ENCODE data around the gene NDST1.
"Not testable (repeated sequence)": the region's sequence is repeated elsewhere in the genome, so short reads cannot be mapped to it uniquely, and the experiment has no call there.

Gene NDST1

GRCh38 chr5:150507474-150508276, at the start of gene NDST1:
NDST1 (plus strand) TSS chr5:150508131; CDS start chr5:150521255, 13,124 bp downstream.
- DNase-seq = no peak

DNA sequence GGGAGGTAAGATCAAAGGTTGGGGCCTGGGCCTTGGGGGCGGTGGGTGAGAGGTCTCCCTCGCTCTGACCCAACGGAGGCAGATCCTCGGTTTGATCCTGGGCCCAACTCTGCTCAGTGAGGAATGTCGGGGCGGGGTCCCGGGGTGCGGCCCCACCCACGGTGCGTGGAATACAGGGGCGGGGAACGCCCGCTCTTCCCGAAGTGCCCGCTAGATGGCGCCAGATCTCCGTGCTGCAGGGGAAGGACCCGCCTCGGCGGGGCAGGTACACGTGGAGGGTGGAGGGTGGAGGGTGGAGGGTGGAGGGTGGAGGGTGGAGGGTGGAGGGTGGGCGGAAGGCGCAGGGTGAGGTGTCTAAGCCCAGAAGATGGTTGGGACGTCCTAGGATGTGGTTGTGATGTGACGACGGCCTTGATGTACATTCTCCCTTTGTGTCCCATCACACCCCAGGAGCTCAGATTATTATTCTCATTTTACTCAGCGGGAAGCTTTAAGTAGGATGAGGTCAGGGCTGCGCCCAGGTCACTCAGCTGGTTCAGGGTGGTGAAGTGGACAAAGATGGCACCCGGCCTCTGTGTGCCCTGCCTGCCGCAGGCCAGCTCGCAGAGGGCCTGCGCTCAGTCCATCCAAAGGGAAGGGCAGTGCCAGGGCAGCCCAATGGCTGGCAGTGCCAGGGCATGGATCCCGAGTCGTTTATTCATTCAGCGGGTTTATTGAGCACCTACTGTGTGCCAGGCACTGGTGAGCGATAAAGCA, 49.0 kb upstream of the NDST1 start:
- DNase-seq = peak; percentile 86

GRCh38 chr5:150460781-150461180, 47.1 kb upstream of the NDST1 start:
- no peak for DNase-seq

- DNase-seq = no peak
Observed at GRCh38 chr5:150461231-150461630, 46.7 kb upstream of the NDST1 start.

DNA sequence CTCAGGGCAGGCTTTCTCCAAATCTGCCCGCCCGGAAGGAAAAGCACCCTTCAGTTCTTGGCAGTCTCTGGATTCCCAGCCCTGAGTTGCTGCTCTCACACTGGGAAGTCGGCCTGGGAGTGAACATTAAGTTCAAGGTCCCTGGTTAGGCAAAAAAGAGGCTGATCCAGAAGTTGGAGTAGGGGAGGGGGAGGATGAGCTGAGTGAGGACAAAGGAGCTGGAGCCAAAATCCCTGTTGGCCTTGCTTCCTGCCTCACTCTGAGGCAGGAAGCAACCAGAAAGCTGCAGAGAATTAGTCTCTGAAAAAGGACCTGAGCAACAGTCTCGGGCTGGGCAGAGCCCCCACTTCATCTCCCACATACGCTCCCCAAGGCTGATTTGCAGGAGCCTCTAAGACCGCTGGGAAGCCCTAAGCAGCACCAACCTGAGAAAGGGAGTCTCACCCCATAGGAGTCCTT, 43.3 kb upstream of the NDST1 start:
- DNase-seq = no peak

DNA sequence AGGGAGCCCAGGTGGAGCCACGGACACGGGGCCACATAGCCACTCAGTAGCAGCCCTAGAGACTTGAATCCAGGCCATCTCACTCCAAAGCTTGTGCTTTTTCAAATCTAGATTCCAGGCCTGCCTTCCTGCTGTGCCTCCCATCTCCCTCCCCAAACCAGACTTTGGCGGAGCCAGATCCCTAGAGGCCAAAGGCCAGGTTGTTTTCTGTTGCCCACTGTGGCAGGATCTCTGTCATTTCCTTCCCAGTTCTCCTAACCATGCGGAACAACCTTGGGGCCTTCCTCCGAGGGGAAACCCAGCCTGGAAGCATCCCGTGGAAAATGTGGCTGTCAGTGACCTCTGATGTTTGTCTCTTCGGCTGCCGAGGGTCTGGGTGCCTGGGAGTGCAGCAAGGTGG, 42.0 kb upstream of the NDST1 start:
- no peak for DNase-seq

DNA sequence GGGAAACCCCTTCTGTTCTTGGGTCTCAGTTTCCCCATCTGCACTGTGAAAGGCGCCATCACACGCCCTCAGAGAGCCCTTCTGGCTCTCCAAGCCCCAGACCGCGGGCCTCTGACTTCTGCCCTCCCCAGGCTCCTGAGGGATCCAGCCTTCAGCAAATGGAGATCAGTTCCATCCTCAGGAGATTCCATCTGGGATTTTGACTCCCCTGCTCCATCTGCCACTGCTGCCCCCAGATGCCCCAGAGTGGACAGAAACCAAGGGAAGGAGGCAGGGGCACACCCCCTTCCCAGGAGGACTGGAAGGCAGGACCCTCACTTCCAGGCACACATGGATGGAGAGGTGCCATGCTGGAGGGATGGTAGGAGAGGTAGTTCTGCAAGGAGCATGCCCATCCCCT, 39.7 kb upstream of the NDST1 start:
- no peak for DNase-seq

DNA sequence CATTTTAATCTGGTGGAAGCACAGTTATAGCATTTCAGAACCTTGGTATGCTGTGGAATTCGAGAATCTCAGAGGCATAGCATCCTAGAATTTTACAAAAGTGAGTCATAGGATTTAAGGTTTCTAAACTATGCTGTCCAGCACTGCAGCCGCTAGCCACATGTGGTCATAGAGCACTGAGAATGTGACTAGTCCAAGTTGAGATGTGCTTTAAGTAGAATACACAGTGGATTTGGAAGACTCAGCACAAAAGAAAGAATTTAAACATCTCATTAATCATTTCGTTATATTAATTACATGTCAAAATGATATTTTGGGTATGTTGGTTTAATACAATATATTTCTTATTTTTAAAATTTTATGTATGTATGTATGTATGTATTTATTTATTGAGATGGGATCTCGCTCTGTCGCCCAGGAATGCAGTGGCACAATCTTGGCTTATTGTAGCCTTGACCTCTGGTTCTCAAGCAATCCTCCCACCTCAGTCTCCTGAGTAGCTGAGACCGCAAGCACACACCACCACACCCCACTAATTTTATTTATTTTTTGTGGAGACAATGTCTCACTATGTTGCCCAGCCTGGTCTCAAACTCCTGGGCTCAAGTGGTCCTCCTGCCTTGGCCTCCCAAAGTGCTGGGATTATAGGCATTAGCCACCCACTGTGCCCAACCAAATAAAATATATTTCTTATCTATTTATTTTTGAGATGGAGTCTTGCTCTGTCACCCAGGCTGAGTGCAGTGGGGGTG, 38.0 kb upstream of the NDST1 start:
- no peak for DNase-seq

- no peak for DNase-seq
Observed at GRCh38 chr5:150473673-150474358, 34.1 kb upstream of the NDST1 start.

- not testable (repeated sequence) for DNase-seq
Observed at GRCh38 chr5:150476568-150476967, 31.4 kb upstream of the NDST1 start.

- no peak for DNase-seq
Observed at GRCh38 chr5:150479416-150479815, 28.5 kb upstream of the NDST1 start.

DNA sequence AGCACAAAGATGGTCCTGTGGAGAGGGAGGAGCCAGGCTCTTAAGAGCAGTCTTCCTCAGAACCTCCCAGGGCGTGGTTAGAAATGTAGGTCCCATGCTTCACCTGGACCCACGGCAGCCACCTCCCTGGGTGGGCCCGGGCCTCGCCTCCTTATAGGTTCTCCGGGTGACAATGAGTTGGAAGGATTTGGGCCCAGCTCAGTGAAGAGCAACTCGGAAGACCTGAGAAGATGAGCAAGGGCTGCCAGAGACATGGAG, 26.3 kb upstream of the NDST1 start:
- no peak for DNase-seq

- DNase-seq = no peak
Observed at GRCh38 chr5:150481972-150482406, 25.9 kb upstream of the NDST1 start.

GRCh38 chr5:150484964-150485692, 22.8 kb upstream of the NDST1 start:
- DNase-seq = no peak

GRCh38 chr5:150485693-150486401, 22.1 kb upstream of the NDST1 start:
- DNase-seq = peak; percentile 82

DNA sequence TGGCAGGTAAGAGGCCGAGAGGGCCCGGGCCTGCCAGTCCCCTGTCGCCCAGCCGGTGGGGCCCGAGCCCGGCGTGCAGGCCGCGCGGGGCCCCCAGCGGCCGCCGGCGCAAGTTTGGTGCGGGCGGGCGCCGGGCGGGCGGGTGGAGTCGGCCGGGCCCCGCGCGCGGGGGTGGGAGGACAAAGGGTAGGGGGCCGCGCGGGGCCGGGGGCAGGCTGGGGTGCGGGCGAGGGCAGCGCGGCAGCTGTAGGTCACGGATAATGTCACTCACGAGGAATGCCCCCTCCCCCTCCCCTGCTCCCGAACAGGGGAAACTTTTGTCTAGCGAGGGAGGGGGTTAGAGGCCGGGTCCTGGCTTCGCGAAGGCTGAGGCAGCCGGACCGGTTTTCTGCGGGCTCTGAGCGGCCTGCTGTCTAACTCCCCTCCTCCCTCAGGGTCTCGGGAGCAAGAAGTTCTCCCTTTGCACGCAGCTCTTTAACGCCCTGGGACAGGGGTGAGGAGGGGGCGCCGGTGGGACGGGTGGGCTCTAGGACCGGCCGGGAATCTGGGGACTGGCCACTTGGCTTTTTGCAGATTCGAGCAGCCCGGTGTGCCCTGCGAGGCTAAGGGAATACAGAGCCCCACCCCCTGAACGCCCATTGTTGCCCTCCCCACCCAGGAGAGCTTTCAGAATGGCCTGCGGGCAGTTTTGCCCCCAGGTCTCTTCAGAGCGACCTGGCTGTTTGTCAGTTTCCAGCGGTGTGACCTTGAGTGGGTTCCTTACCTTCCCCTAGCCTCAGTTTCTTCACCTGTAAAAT, 21.3 kb upstream of the NDST1 start:
- DNase-seq = peak; percentile 85

GRCh38 chr5:150487199-150488061, 20.5 kb upstream of the NDST1 start:
- DNase-seq = no peak

- DNase-seq = peak; percentile 64
Observed at GRCh38 chr5:150488519-150489359, 19.2 kb upstream of the NDST1 start.
